Measurements from ENCODE around the gene RIC3. TPM values are rescaled to one million over a fixed set of nuclear protein-coding genes. Genes with fewer than 3 reads are reported as not detected.

RIC3 gene
- polyA plus RNA-seq, 3 donors: 2.0 to 10.3 (median 2.1) TPM

DNA sequence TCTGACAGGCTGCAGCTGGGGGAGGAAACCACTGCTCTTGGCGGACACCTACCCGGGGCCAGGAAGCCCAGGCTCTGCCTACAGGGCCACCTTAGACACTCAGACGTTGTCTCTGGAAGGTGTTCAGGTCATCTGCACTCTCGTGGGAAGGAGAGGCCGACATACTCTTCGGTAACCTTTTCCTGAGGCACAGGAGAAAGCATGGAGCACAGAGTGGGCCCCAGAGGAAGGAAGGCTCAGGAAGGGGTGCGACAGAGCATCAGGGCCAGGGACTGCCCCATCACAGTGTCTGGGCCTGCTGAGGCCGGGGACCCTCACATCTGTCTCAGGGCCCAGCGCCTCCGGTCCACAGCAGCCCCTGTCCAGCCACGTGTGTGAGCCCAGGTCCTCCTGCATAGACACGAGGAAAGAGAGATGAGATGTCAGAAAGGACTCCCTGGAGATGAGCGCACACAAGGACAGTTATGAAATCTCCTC lies 106.0 kb downstream of the RIC3 start:
- 55 to 72% (median 70%) methylated on average over 13 of the region's 13 CpGs for WGBS, 3 donors
- H3K27ac ChIP-seq (ENCODE audit: low read depth, low read length): no peak overlapping the region

GRCh38 chr11:8061555-8062428 lies 107.0 kb downstream of the RIC3 start:
- 91 to 93% (median 91%) methylated on average over 22 of the region's 22 CpGs for WGBS, 3 donors
- H3K27ac ChIP-seq (ENCODE audit: low read depth, low read length): no peak overlapping the region

DNA sequence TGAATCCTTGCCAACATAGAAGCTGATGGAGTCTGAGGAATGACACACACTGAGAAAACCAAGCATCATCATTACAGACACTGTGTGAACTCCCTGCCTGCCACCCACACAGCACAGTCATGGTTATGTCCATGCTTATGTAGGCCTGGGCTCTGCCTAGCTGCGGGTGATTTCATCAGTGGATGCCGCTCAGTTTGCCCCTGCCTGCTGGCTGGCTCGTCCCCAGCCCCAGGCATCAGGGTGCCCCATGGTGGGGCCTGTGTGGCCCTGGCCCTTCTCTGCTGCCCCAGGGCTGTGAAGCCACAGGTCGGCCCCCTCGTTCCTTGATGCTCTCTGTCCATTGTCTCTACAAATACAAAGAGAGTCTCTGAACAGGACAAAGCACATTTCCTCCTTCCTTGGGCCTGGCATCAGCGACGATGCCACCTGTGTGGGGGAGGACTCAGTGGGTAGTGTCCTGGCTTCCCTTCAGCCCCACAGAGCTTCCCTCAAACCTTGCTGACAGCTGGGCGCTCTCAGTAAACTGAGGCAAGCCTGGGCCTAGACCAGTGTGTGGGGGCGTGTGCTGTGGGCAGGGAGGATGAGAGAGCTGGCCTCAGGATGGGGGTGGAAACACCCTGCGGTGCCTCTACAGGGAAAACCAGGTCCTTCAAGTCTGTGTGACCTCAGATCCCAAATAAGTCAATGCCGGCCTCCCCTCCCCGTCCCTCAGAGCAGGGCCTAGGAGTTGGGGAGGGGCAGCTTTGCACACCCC lies 107.8 kb downstream of the RIC3 start:
- 76 to 87% (median 80%) methylated on average over 12 of the region's 12 CpGs for WGBS, 3 donors
- H3K27ac ChIP-seq (ENCODE audit: low read depth, low read length): no peak overlapping the region

DNA sequence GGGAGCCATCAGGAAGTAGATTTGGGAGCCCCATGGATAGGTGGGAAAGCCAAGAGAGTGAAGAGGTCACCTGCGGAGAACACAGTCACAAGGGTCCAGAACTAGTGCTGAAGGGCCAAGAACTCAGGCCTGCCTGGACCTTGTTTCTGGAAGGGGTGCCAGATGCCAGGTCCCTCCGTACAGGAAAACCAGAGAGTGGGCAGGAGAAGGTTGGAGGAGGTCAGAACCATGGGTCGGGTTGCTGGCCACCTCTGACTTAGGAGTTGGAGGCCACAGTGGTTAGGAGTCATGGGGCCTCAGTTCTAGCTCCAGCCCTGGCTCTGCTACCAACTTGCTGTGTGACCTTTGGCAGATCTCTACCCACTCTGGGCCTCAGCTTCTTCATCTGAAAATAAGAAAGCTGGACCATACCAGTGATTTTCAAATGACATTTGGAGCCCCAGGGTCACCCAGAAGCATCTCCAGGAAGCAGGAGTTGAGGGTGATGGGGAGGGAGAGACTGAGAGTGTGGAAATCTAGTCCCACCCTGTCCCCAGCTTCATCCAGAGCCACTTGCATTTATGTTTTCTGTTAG lies 108.6 kb downstream of the RIC3 start:
- WGBS, 3 donors: 67 to 77% (median 72%) methylated on average over 3 of the region's 3 CpGs

GRCh38 chr11:8059571-8060011 lies 109.2 kb downstream of the RIC3 start:
- no peak overlapping the region for H3K27ac ChIP-seq (ENCODE audit: low read depth, low read length)
- WGBS, 3 donors: 38 to 52% (median 45%) methylated on average over 10 of the region's 10 CpGs

More for the DNA sequence above, 108.6 kb downstream of the RIC3 start:
- H3K27ac ChIP-seq (ENCODE audit: low read depth, low read length): no peak overlapping the region

DNA sequence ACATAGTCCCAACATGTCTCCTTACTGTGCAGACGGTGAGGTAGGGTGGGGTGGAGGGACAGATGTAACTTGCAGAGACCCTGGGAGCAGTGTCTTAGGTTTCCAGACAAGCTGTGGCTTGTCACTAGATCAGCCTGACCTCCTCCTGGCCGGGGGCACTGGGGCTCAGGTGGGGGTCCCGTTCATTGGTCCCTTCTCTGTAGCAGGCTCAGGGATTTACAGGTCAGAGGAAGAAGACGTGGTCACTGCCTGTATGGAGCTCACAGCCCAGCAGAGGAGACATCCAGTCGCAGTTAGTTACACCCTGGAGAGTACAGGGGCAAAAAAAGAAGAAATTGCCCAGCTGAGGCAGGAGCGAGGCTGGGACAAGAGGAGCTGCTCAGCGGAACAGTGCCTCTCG lies 109.8 kb downstream of the RIC3 start:
- WGBS, 3 donors: 78 to 87% (median 87%) methylated on average over 8 of the region's 8 CpGs
- no peak overlapping the region for H3K27ac ChIP-seq (ENCODE audit: low read depth, low read length)

GRCh38 chr11:8058216-8058615 lies 110.6 kb downstream of the RIC3 start:
- no peak overlapping the region for H3K27ac ChIP-seq (ENCODE audit: low read depth, low read length)
- WGBS, 3 donors: 92 to 98% (median 96%) methylated on average over 9 of the region's 9 CpGs

GRCh38 chr11:8056810-8057463 lies 111.9 kb downstream of the RIC3 start:
- H3K27ac ChIP-seq (ENCODE audit: low read depth, low read length): no peak overlapping the region
- 48 to 62% (median 56%) methylated on average over 12 of the region's 12 CpGs for WGBS, 3 donors

Other genes starting within 250 kb of the RIC3 start
- not detected for gene OR10A6, start 237.8 kb downstream of the RIC3 start, polyA plus RNA-seq
- gene OR10A3, start 227.3 kb downstream of the RIC3 start, polyA plus RNA-seq: not detected
- not detected for gene NLRP10, start 203.6 kb downstream of the RIC3 start, polyA plus RNA-seq
- 100 to 1,000 TPM; 277 to 670 (median 435) TPM for gene EIF3F, start 181.7 kb downstream of the RIC3 start, polyA plus RNA-seq
- 10 to 100 TPM in 1 of 3 donors, 1 to 10 TPM in 2; 1.2 to 16.1 (median 2.7) TPM for gene TUB, start 87.8 kb downstream of the RIC3 start, polyA plus RNA-seq
- gene LMO1, start 94.9 kb upstream of the RIC3 start, polyA plus RNA-seq: under 1 TPM in 2 of 3 donors, not detected in 1; 0.10 to 0.54 TPM

All from adipose tissue (tissue), 3 donors.